Astrocyte (in vitro differentiated cells and primary cell): ENCODE results near the gene NRAP. TPM values are rescaled to one million over a fixed set of nuclear protein-coding genes. Genes with fewer than 3 reads are reported as not detected.
A peak's percentile ranks its signal among the peaks of the same experiment; 100 is the strongest.

Experiments used
- DNase-seq: peaks from one replicate; pipeline ENCODE4 v3.0.0-alpha.2; 2010; ENCODE audit warnings: low read depth
- FAIRE-seq: peaks from 2 replicates; lab custom pipeline; 2011; peaks lifted over from hg19 to GRCh38; lab: Jason Lieb, UNC
- H2AFZ ChIP-seq: 2 replicates; pipeline ENCODE4 v1.6.0; 2012; ENCODE audit warnings: low read depth, low read length, inconsistent platforms
- H3K27ac ChIP-seq: 2 replicates; pipeline ENCODE4 v1.5.1; 2011; ENCODE audit warnings: low read depth, low read length, inconsistent platforms
- H3K27me3 ChIP-seq: 2 replicates; pipeline ENCODE4 v1.6.0; 2011; ENCODE audit warnings: low read length, inconsistent platforms; ENCODE audit not compliant: insufficient read depth
- H3K36me3 ChIP-seq: 2 replicates; pipeline ENCODE4 v1.5.1; 2011; ENCODE audit warnings: low read length, inconsistent platforms; ENCODE audit not compliant: insufficient read depth
- H3K4me1 ChIP-seq: 2 replicates; pipeline ENCODE4 v1.5.1; 2011; ENCODE audit warnings: low read length, inconsistent platforms; ENCODE audit not compliant: insufficient read depth
- H3K4me2 ChIP-seq: 2 replicates; pipeline ENCODE4 v1.6.0; 2012; ENCODE audit warnings: low read length, inconsistent platforms
- H3K4me3 ChIP-seq: 2 replicates; pipeline ENCODE4 v1.5.1; 2011; ENCODE audit warnings: low read depth, mild to moderate bottlenecking, low read length, inconsistent platforms; ENCODE audit not compliant: insufficient read depth
- H3K79me2 ChIP-seq: 2 replicates; pipeline ENCODE4 v1.6.0; 2012; ENCODE audit warnings: mild to moderate bottlenecking, low read length, inconsistent platforms; ENCODE audit not compliant: insufficient read depth
- H3K9ac ChIP-seq: 2 replicates; pipeline ENCODE4 v1.6.0; 2012; ENCODE audit warnings: mild to moderate bottlenecking, low read length, inconsistent platforms
- H3K9me3 ChIP-seq: 2 replicates; pipeline ENCODE4 v1.5.1; 2012; ENCODE audit warnings: low read depth, mild to moderate bottlenecking, low read length, inconsistent platforms; ENCODE audit not compliant: insufficient read depth
- H4K20me1 ChIP-seq: 2 replicates; pipeline ENCODE4 v1.6.0; 2012; ENCODE audit warnings: low read length, inconsistent platforms; ENCODE audit not compliant: insufficient read depth
- H3K27ac Mint-ChIP-seq: one replicate; pipeline ENCODE4 v1.8.0; 2021; ENCODE audit warnings: mild to moderate bottlenecking, mixed read lengths; ENCODE audit not compliant: unreplicated experiment
- H3K27me3 Mint-ChIP-seq: one replicate; pipeline ENCODE4 v1.8.0; 2021; ENCODE audit warnings: low read depth, mixed read lengths; ENCODE audit not compliant: unreplicated experiment
- H3K36me3 Mint-ChIP-seq: one replicate; pipeline ENCODE4 v1.8.0; 2021; ENCODE audit warnings: low read depth, mixed read lengths; ENCODE audit not compliant: unreplicated experiment
- H3K4me1 Mint-ChIP-seq: one replicate; pipeline ENCODE4 v1.8.0; 2021; ENCODE audit warnings: low read depth, mixed read lengths; ENCODE audit not compliant: unreplicated experiment
- H3K4me3 Mint-ChIP-seq: one replicate; pipeline ENCODE4 v1.8.0; 2021; ENCODE audit warnings: mild to moderate bottlenecking, moderate library complexity, mixed read lengths; ENCODE audit not compliant: unreplicated experiment
- H3K9me3 Mint-ChIP-seq: one replicate; pipeline ENCODE4 v1.8.0; 2021; ENCODE audit warnings: mild to moderate bottlenecking, mixed read lengths; ENCODE audit not compliant: unreplicated experiment
- EZH2 ChIP-seq: IDR thresholded peaks from 2 replicates; pipeline ENCODE4 v1.6.1; 2012; ENCODE audit warnings: mild to moderate bottlenecking, low read length, inconsistent platforms; ENCODE audit not compliant: insufficient read depth
- total RNA-seq: library from RNA; stranded (reverse); gene quantifications from 2 replicates; pipeline ENCODE4 v1.2.1, GENCODE V29; 2021
- TF ChIP-seq, protein P1 (sequence below): IDR thresholded peaks from 2 replicates; pipeline ENCODE4 v1.5.1; 2011; ENCODE audit warnings: low read depth, mild to moderate bottlenecking, inconsistent platforms, low read length, moderate library complexity; ENCODE audit not compliant: insufficient read depth

Gene NRAP
- total RNA-seq, 1 donor from 2014 or later = not detected

DNA sequence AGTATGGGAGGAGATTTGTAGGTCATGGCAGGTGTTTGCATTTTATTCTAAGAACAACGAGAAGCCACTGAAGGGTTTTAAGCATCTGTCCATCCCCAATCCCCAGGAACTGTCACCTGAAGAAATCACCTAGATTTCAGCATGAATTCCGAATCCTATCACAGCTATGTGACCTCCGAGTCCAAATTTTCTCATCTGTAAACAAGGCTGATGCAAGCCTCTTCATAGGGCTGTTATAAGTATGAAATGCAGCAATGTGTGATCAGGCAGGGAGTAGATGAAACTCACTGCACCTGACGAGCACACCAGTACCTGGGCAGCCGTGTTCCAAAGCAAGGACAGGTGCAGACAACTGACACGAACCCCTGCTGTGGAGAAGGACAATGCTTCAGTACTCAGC lies 97.0 kb downstream of the NRAP start:
- FAIRE-seq (no peak), DNase-seq (no peak)
- H3K4me3 ChIP-seq = no peak overlapping the region
- H3K79me2 ChIP-seq = no peaks in the 10 kb centered on the region
- peaks cover 25% of the 10 kb centered on the region for H3K27me3 Mint-ChIP-seq
- H4K20me1 ChIP-seq = no peaks in the 10 kb centered on the region
- H3K9me3 Mint-ChIP-seq = no peaks in the 10 kb centered on the region
- peaks cover 2% of the 10 kb centered on the region for H3K36me3 Mint-ChIP-seq
- TF ChIP-seq EZH2 = no peak
- TF ChIP-seq, protein P1, sequence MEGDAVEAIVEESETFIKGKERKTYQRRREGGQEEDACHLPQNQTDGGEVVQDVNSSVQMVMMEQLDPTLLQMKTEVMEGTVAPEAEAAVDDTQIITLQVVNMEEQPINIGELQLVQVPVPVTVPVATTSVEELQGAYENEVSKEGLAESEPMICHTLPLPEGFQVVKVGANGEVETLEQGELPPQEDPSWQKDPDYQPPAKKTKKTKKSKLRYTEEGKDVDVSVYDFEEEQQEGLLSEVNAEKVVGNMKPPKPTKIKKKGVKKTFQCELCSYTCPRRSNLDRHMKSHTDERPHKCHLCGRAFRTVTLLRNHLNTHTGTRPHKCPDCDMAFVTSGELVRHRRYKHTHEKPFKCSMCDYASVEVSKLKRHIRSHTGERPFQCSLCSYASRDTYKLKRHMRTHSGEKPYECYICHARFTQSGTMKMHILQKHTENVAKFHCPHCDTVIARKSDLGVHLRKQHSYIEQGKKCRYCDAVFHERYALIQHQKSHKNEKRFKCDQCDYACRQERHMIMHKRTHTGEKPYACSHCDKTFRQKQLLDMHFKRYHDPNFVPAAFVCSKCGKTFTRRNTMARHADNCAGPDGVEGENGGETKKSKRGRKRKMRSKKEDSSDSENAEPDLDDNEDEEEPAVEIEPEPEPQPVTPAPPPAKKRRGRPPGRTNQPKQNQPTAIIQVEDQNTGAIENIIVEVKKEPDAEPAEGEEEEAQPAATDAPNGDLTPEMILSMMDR = no peak
- no peak overlapping the region for H3K9ac ChIP-seq
- no peak overlapping the region for H3K4me3 Mint-ChIP-seq
- no peak overlapping the region for H3K27ac Mint-ChIP-seq
- H3K36me3 ChIP-seq = no peaks in the 10 kb centered on the region
- H3K27me3 ChIP-seq = peaks cover 11% of the 10 kb centered on the region
- no peak overlapping the region for H2AFZ ChIP-seq
- no peaks in the 10 kb centered on the region for H3K9me3 ChIP-seq
- H3K27ac ChIP-seq = no peak overlapping the region
- H3K4me2 ChIP-seq = no peak overlapping the region
- no peaks in the 10 kb centered on the region for H3K4me1 ChIP-seq
- H3K4me1 Mint-ChIP-seq = no peaks in the 10 kb centered on the region

- no peaks in the 10 kb centered on the region for H3K4me1 ChIP-seq
Observed at GRCh38 chr10:113565364-113565763, 98.5 kb downstream of the NRAP start.

DNA sequence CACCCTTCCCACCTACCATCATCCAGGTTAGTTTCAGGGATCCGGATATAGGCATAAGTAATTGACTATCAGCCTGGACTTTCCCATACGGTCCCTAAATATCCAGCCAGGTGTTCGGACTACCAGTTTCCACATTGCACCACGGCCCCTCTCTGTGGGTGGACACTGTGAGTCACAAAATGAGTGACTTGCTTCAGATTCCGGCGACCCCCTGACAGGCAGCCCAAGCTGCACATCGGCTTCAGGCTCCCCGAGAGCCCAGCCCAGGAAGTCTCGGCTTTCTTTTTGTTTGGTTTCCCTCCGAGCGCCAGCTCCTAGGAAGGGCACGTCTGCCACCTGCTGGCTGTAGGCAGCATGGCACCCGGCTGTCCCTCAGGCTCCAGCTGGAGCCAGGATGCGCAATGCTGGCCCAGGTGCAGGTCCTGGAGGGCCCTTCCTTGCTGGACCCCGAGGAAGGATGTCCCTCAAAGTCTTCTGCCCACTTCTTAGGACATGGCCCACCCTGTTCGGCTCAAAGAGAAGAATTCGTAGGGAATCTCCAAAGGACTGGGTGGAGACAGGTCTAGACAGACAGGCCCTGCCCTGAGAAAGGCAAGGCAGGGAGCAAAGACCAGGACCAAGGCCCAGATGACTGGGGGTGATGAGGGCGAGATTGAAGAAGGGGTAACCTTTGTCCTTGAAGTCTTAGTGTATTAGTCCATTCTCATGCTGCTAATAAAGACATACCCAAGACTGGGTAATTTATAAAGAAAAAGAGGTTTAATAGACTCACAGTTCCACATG lies 100.3 kb downstream of the NRAP start:
- Histone ChIP-seq H3K9me3 (no peaks in the 10 kb centered on the region), H3K4me2 (peak overlapping the region; percentile 91), H3K9ac (peak overlapping the region; percentile 46), H3K27me3 (peaks cover 5% of the 10 kb centered on the region), H3K4me3 (peak overlapping the region; percentile 54), H3K36me3 (no peaks in the 10 kb centered on the region), H3K79me2 (no peaks in the 10 kb centered on the region), H4K20me1 (no peaks in the 10 kb centered on the region), H3K4me1 (no peaks in the 10 kb centered on the region), H3K27ac (no peak overlapping the region), H2AFZ (peak overlapping the region; percentile 70)
- Mint-ChIP-seq H3K27ac (peak overlapping the region; percentile 49), H3K9me3 (peaks cover 6% of the 10 kb centered on the region), H3K27me3 (peaks cover 47% of the 10 kb centered on the region), H3K4me1 (no peaks in the 10 kb centered on the region), H3K4me3 (peak overlapping the region; percentile 29), H3K36me3 (peaks cover 2% of the 10 kb centered on the region)
- FAIRE-seq (no peak), DNase-seq (peak; percentile 25)
- TF ChIP-seq EZH2 = no peak
- TF ChIP-seq, protein P1 = peak; percentile 86

More at GRCh38 chr10:113565364-113565763, 98.5 kb downstream of the NRAP start:
- Mint-ChIP-seq H3K4me3 (no peak overlapping the region), H3K4me1 (no peaks in the 10 kb centered on the region), H3K36me3 (peaks cover 4% of the 10 kb centered on the region), H3K27ac (no peak overlapping the region), H3K9me3 (peaks cover 6% of the 10 kb centered on the region), H3K27me3 (peaks cover 38% of the 10 kb centered on the region)
- H3K27me3 ChIP-seq = peaks cover 11% of the 10 kb centered on the region
- no peak overlapping the region for H3K27ac ChIP-seq
- no peak for DNase-seq
- H3K79me2 ChIP-seq = no peaks in the 10 kb centered on the region
- H3K9me3 ChIP-seq = no peaks in the 10 kb centered on the region
- no peak overlapping the region for H3K4me3 ChIP-seq
- TF ChIP-seq EZH2 = no peak
- no peak overlapping the region for H3K9ac ChIP-seq
- no peaks in the 10 kb centered on the region for H3K36me3 ChIP-seq
- H3K4me2 ChIP-seq = no peak overlapping the region
- H4K20me1 ChIP-seq = no peaks in the 10 kb centered on the region
- no peak for FAIRE-seq
- no peak overlapping the region for H2AFZ ChIP-seq
